DND-41 (cell line): ENCODE measurements around the gene GAS7.

Experiments
- ATAC-seq: fragments of 200-7000 bp; cut with Tn5 transposase; 3 replicates; pipeline ENCODE4 v1.9.1; 2021; ENCODE audit warnings: low read depth; ENCODE audit not compliant: insufficient read depth
- DNase-seq: peaks from one replicate; pipeline ENCODE4 v3.0.0-alpha.2; 2020
- H2AFZ ChIP-seq: 2 replicates; pipeline ENCODE4 v1.6.0; 2012; ENCODE audit warnings: low read depth, low read length
- H3K27ac ChIP-seq: 2 replicates; pipeline ENCODE4 v1.5.1; 2012; ENCODE audit warnings: low read length, inconsistent platforms
- H3K27me3 ChIP-seq: fragments of 200-600 bp; sonication (generic); 2 replicates; pipeline ENCODE4 v1.6.0; 2012; ENCODE audit warnings: low read length, mild to moderate bottlenecking, inconsistent platforms; ENCODE audit not compliant: insufficient read depth, poor library complexity
- H3K36me3 ChIP-seq: 2 replicates; pipeline ENCODE4 v1.5.1; 2012; ENCODE audit warnings: low read length, inconsistent platforms; ENCODE audit not compliant: insufficient read depth
- H3K4me1 ChIP-seq: 2 replicates; pipeline ENCODE4 v1.5.1; 2012; ENCODE audit warnings: mild to moderate bottlenecking, low read length; ENCODE audit not compliant: insufficient read depth
- H3K4me2 ChIP-seq: 2 replicates; pipeline ENCODE4 v1.6.0; 2012; ENCODE audit warnings: mild to moderate bottlenecking, moderate library complexity, low read length, inconsistent platforms; ENCODE audit not compliant: insufficient read depth
- H3K4me3 ChIP-seq, 2 experiments: fragments of 200-600 bp in 1 of 2; shearing (Covaris generic) in 1 of 2; 2 replicates each; pipeline ENCODE4 v1.5.1; 2012 to 2016; ENCODE audit warnings: inconsistent platforms in 2 of 2, low read length in 2 of 2, mild to moderate bottlenecking in 2 of 2, low read depth in 1 of 2, moderate library complexity in 1 of 2
- H3K79me2 ChIP-seq: 2 replicates; pipeline ENCODE4 v1.6.0; 2012; ENCODE audit warnings: low read length, inconsistent platforms; ENCODE audit not compliant: insufficient read depth
- H3K9ac ChIP-seq: 2 replicates; pipeline ENCODE4 v1.6.0; 2012; ENCODE audit warnings: low read depth, mild to moderate bottlenecking, inconsistent platforms, low read length, moderate library complexity
- H3K9me3 ChIP-seq: 2 replicates; pipeline ENCODE4 v1.5.1; 2012; ENCODE audit warnings: low read length, moderate library complexity, mild to moderate bottlenecking, inconsistent platforms; ENCODE audit not compliant: insufficient read depth, severe bottlenecking
- H4K20me1 ChIP-seq: 2 replicates; pipeline ENCODE4 v1.6.0; 2012; ENCODE audit warnings: low read length; ENCODE audit not compliant: insufficient read depth
- CTCF ChIP-seq: IDR thresholded peaks from 2 replicates; pipeline ENCODE4 v1.5.1; 2012; ENCODE audit warnings: borderline replicate concordance, low read length, moderate library complexity, mild to moderate bottlenecking; ENCODE audit not compliant: poor library complexity, severe bottlenecking; ENCODE audit errors: extremely low read depth
- EZH2 ChIP-seq: IDR thresholded peaks from 3 replicates; pipeline ENCODE4 v1.6.1; 2012; ENCODE audit warnings: borderline replicate concordance, low read depth, mild to moderate bottlenecking, moderate library complexity, low read length, inconsistent platforms; ENCODE audit not compliant: severe bottlenecking

GAS7 gene

GRCh38 chr17:10130263-10130662 is 68.1 kb downstream of the GAS7 start:
- H3K4me2 ChIP-seq: no peak overlapping the region
- H3K27me3 ChIP-seq: no peaks in the 10 kb centered on the region
- DNase-seq (no peak), ATAC-seq (no peak)
- peaks cover 23% of the 10 kb centered on the region for H3K79me2 ChIP-seq
- H3K9me3 ChIP-seq: no peaks in the 10 kb centered on the region
- no peak for TF ChIP-seq EZH2
- no peak for TF ChIP-seq CTCF
- H3K4me1 ChIP-seq: peaks cover 31% of the 10 kb centered on the region
- no peak overlapping the region for H3K4me3 ChIP-seq
- H3K27ac ChIP-seq: no peak overlapping the region
- no peak overlapping the region for H2AFZ ChIP-seq
- no peaks in the 10 kb centered on the region for H3K36me3 ChIP-seq
- H3K9ac ChIP-seq: no peak overlapping the region
- H4K20me1 ChIP-seq: no peaks in the 10 kb centered on the region

GRCh38 chr17:10127819-10128425 is 70.5 kb downstream of the GAS7 start:
- DNase-seq: no peak
- no peak for TF ChIP-seq EZH2
- no peak for TF ChIP-seq CTCF
- no peak overlapping the region for H3K4me3 ChIP-seq
- H3K4me1 ChIP-seq: peaks cover 43% of the 10 kb centered on the region
- H4K20me1 ChIP-seq: no peaks in the 10 kb centered on the region
- H3K4me2 ChIP-seq: no peak overlapping the region; the same call in 1 of the 2 replicates
- no peak for ATAC-seq
- no peaks in the 10 kb centered on the region for H3K36me3 ChIP-seq
- no peak overlapping the region for H2AFZ ChIP-seq
- H3K27ac ChIP-seq: peak overlapping the region; percentile 71
- H3K9ac ChIP-seq: peak overlapping the region; percentile 21; the same call in 1 of the 2 replicates
- H3K9me3 ChIP-seq: no peaks in the 10 kb centered on the region
- peaks cover 24% of the 10 kb centered on the region for H3K79me2 ChIP-seq
- no peaks in the 10 kb centered on the region for H3K27me3 ChIP-seq

GRCh38 chr17:10126616-10127501 is 71.5 kb downstream of the GAS7 start:
- Histone ChIP-seq H3K79me2 (peaks cover 24% of the 10 kb centered on the region), H3K4me2 (0 out of 2 replicates have a peak overlapping the region, but pooled peaks have one; percentile 2), H3K4me1 (peaks cover 54% of the 10 kb centered on the region), H3K9ac (peak overlapping the region; percentile 21; the same call in 1 of the 2 replicates), H4K20me1 (no peaks in the 10 kb centered on the region), H3K4me3 (no peak overlapping the region; a peak in 1 of 4 replicates), H3K27ac (peak overlapping the region; percentile 71), H3K9me3 (no peaks in the 10 kb centered on the region), H2AFZ (0 out of 2 replicates have a peak overlapping the region, but pooled peaks have one; percentile 6), H3K36me3 (no peaks in the 10 kb centered on the region), H3K27me3 (no peaks in the 10 kb centered on the region)
- DNase-seq: peak; percentile 62
- TF ChIP-seq CTCF (no peak), EZH2 (no peak)
- peak; percentile 35 for ATAC-seq
